ENCODE data around the gene ABHD1. TPM values are rescaled to one million over a fixed set of nuclear protein-coding genes. Genes with fewer than 3 reads are reported as not detected.
A peak's percentile ranks its signal among the peaks of the same experiment; 100 is the strongest.
"Not testable (repeated sequence)": the region's sequence is repeated elsewhere in the genome, so short reads cannot be mapped to it uniquely, and the experiment has no call there.

Gene ABHD1
- total and polyA plus RNA-seq, 9 donors, result 0.86 to 2.4 (median 1.5) TPM; not detected in 2

- H3K27ac ChIP-seq, result no peak overlapping the region
- TF ChIP-seq, protein P1, sequence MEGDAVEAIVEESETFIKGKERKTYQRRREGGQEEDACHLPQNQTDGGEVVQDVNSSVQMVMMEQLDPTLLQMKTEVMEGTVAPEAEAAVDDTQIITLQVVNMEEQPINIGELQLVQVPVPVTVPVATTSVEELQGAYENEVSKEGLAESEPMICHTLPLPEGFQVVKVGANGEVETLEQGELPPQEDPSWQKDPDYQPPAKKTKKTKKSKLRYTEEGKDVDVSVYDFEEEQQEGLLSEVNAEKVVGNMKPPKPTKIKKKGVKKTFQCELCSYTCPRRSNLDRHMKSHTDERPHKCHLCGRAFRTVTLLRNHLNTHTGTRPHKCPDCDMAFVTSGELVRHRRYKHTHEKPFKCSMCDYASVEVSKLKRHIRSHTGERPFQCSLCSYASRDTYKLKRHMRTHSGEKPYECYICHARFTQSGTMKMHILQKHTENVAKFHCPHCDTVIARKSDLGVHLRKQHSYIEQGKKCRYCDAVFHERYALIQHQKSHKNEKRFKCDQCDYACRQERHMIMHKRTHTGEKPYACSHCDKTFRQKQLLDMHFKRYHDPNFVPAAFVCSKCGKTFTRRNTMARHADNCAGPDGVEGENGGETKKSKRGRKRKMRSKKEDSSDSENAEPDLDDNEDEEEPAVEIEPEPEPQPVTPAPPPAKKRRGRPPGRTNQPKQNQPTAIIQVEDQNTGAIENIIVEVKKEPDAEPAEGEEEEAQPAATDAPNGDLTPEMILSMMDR (IDR thresholded peaks at IDR 0.05), result no peak
- TF ChIP-seq EP300 (IDR thresholded peaks at IDR 0.05) (no peak), POLR2A (IDR thresholded peaks at IDR 0.05) (no peak)
- DNase-seq, result peak in 2 of 5 donors; percentile 52 to 69
These were observed 51.7 kb downstream of the ABHD1 start for GRCh38 chr2:27175330-27175729.

DNA sequence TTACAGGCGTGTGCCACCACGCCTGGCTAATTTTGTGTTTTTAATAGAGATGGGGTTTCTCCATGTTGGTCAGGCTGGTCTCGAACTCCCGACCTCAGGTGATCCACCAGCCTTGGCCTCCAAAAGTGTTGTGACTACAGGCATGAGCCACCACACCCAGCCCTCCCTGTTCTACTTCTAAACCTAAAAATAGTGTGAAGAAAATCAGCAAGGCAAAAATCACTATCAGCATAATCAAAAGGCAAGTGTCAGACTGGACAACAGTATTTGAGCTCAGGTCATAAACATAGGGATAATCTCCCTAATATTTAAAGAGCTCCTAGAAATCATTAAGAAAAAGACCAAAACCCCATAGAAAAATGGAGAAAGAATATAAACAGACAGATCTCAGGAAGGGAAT, 52.2 kb downstream of the ABHD1 start:
- H3K4me1 ChIP-seq (ENCODE audit: insufficient read depth); H3K4me3 ChIP-seq; H3K27ac ChIP-seq; H3K36me3 ChIP-seq; DNase-seq; H3K27me3 ChIP-seq; H3K9me3 ChIP-seq; intact Hi-C loops (cut with DNase I): not testable (repeated sequence)
- 92 to 98% (median 94%) methylated on average over 4 of the region's 4 CpGs for WGBS, 3 donors

More at GRCh38 chr2:27175330-27175729, 51.7 kb downstream of the ABHD1 start:
- H3K4me1 ChIP-seq (ENCODE audit: insufficient read depth), result peaks cover 9% of the 10 kb centered on the region
- no peaks in the 10 kb centered on the region for H3K27me3 ChIP-seq
- H3K9me3 ChIP-seq, result no peaks in the 10 kb centered on the region
- intact Hi-C loops (cut with DNase I), result no loop called here
- 57 to 58% (median 57%) methylated on average over 8 of the region's 8 CpGs for WGBS, 3 donors
- no peak overlapping the region for H3K4me3 ChIP-seq
- no peaks in the 10 kb centered on the region for H3K36me3 ChIP-seq

DNA sequence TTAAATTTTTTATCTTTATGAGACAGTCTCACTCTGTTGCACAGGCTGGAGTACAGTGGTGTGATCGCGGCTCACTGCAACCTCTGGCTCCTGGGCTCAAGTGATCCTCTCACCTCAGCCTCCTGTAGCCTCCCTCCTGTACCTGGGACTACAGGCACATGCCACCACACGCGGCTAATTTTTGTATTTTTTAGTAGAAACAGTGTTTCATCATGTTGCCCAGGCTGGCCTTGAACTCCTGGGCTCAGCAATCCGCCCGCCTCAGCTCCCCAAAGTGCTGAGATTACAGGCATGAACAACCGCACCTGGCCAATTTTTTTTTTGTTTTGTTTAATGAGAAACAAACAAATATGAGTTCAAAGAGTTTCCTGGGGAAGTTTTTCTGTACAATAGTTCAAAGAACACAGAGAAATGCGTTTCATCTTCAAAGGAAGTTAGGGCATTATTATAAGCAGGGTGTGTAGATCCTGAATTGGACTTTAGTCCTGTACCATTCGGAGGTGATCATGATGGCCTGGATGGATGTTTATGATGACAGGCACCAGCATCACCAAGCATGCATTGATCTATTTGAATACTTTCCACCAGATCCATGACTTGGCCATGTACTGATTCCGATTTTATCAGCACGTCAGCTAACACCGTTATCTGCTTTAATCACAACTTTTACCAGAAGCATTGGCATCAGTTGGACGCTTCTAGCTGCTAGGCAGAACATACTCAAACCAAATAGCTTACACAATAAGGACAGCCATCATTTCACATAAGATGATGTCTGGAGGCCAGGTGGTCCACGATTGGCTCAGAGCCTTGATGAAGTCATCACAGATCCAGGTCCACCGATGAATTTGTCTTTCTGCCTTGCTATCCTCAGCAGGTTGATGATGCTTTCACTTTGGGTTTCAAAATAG, 54.1 kb downstream of the ABHD1 start:
- no peak overlapping the region for H3K4me3 ChIP-seq
- no peaks in the 10 kb centered on the region for H3K9me3 ChIP-seq
- H3K4me1 ChIP-seq (ENCODE audit: insufficient read depth), result peaks cover 14% of the 10 kb centered on the region
- TF ChIP-seq, protein P1 (IDR thresholded peaks at IDR 0.05), result no peak
- TF ChIP-seq POLR2A (IDR thresholded peaks at IDR 0.05) (no peak), EP300 (IDR thresholded peaks at IDR 0.05) (no peak)
- DNase-seq, result no peak
- H3K36me3 ChIP-seq, result no peaks in the 10 kb centered on the region
- intact Hi-C loops (cut with DNase I), result no loop called here
- 68 to 82% (median 71%) methylated on average over 15 of the region's 15 CpGs for WGBS, 3 donors
- no peak overlapping the region for H3K27ac ChIP-seq
- no peaks in the 10 kb centered on the region for H3K27me3 ChIP-seq

- Histone ChIP-seq H3K36me3 (no peaks in the 10 kb centered on the region), H3K27ac (no peak overlapping the region), H3K9me3 (no peaks in the 10 kb centered on the region), H3K27me3 (no peaks in the 10 kb centered on the region), H3K4me3 (no peak overlapping the region), H3K4me1 (ENCODE audit: insufficient read depth) (peaks cover 16% of the 10 kb centered on the region)
- intact Hi-C loops (cut with DNase I), result no loop called here
- DNase-seq, result no peak
- TF ChIP-seq EP300 (IDR thresholded peaks at IDR 0.05), result no peak
- no peak for TF ChIP-seq POLR2A (IDR thresholded peaks at IDR 0.05)
- TF ChIP-seq, protein P1 (IDR thresholded peaks at IDR 0.05), result no peak
- WGBS, 3 donors, result 94 to 97% (median 96%) methylated on average over 3 of the region's 3 CpGs
These were observed 54.9 kb downstream of the ABHD1 start for GRCh38 chr2:27178469-27178868.
